ENCODE results near the gene SLC30A2.
A peak's percentile ranks its signal among the peaks of the same experiment; 100 is the strongest.

SLC30A2 gene

DNA sequence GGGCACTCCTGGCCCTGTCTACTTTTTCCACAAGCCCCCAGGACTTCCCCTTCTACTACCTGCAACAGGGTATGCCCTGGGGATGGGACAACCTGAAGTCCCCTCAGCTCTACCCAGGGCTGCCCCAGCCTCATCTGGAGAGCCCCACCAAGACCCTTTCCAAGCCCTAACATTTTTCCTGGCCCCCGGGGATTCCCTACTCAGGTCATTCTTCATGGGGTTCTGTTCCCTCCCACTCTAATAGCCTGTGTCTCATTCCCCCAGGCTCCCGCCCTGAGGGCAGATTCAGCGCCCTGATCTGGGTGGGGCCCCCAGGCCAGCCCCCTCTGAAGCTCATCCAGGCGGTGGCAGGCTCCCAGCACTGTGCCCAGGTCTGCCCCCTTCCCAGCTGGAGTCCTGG lies 14.7 kb downstream of the SLC30A2 start:
- Histone ChIP-seq H3K27me3 (replicated peaks) (no peaks in the 10 kb centered on the region), H3K27ac (no peak overlapping the region)

DNA sequence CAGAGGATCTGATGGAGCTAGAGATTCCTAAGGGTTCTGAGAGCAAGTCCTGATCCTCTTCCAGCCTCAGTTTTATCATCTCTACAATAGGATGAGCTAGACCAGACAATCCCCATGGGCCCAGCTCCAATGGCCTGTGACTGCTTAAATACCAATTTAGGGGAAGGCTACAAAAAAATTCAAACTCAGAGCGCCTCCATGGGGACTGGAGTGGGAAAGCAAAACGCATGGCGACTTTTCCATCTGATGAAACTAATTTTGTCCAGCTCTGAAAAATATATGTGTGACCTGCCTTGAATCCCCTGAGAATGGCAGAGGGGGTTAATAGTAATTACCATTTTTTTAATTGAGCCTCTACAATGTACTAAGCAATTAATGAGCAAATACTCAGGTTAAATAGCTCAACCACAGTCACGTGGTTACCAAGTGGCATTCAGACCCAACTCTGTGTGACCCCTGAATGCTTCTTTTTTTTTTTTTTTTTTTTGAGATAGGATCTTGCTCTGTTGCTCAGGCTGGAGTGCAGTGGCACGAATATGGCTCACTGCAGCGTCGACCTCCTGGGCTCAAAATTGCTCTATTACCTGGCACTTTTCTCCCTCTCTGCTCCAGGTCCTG lies 15.9 kb downstream of the SLC30A2 start:
- no peaks in the 10 kb centered on the region for H3K27me3 ChIP-seq (replicated peaks)
- in situ Hi-C loops (cut with HindIII; ENCODE audit: low pct_ligation_motif_present, low sequenced_read_pairs): no loop called here
- no peak overlapping the region for H3K27ac ChIP-seq
- peak; percentile 35 for TF ChIP-seq CTCF (IDR thresholded peaks at IDR 0.05; ENCODE audit: low read depth, low read length, missing control alignments)
- H3K36me3 ChIP-seq (replicated peaks): no peaks in the 10 kb centered on the region
- DNase-seq: no peak
- H3K4me3 ChIP-seq (ENCODE audit: low read depth, low read length): no peak overlapping the region

More for the DNA sequence above, 14.7 kb downstream of the SLC30A2 start:
- no peak for TF ChIP-seq CTCF (IDR thresholded peaks at IDR 0.05; ENCODE audit: low read depth, low read length, missing control alignments)
- Histone ChIP-seq H3K4me3 (ENCODE audit: low read depth, low read length) (no peak overlapping the region), H3K36me3 (replicated peaks) (no peaks in the 10 kb centered on the region)
- no peak for DNase-seq
- in situ Hi-C loops (cut with HindIII; ENCODE audit: low pct_ligation_motif_present, low sequenced_read_pairs): no loop called here

GRCh38 chr1:26029054-26029863 lies 16.7 kb downstream of the SLC30A2 start:
- Histone ChIP-seq H3K27ac (no peak overlapping the region), H3K27me3 (replicated peaks) (no peaks in the 10 kb centered on the region), H3K36me3 (replicated peaks) (no peaks in the 10 kb centered on the region), H3K4me3 (ENCODE audit: low read depth, low read length) (no peak overlapping the region)
- DNase-seq: no peak
- in situ Hi-C loops (cut with HindIII; ENCODE audit: low pct_ligation_motif_present, low sequenced_read_pairs): no loop called here
- no peak for TF ChIP-seq CTCF (IDR thresholded peaks at IDR 0.05; ENCODE audit: low read depth, low read length, missing control alignments)

DNA sequence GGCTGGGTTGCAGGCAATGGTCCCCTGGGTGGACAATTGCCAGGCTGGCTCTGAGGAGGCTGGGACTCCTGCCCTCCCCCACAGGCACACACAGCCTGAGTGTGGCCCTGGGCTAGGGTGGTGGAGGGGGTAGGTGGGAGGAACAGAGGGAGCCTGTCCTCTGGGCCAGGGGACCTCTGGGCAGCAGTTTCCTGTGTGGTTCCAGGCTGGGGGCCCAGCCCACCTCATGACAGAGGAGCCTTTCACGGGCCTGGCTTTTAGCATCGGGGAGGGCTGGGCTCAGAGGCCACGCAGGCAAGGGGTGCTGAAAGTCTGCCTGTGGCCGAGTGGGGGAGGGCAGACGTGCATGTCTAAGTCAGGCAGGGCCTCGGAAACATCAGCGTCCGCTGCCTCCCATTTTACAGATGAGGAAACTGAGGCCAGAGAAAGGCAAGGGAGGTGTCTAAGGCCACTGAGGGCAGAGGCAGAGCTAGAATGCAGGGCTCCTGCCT lies 17.4 kb downstream of the SLC30A2 start:
- Histone ChIP-seq H3K4me3 (ENCODE audit: low read depth, low read length) (no peak overlapping the region), H3K27me3 (replicated peaks) (no peaks in the 10 kb centered on the region), H3K27ac (no peak overlapping the region), H3K36me3 (replicated peaks) (no peaks in the 10 kb centered on the region)
- DNase-seq: no peak
- TF ChIP-seq CTCF (IDR thresholded peaks at IDR 0.05; ENCODE audit: low read depth, low read length, missing control alignments): no peak
- in situ Hi-C loops (cut with HindIII; ENCODE audit: low pct_ligation_motif_present, low sequenced_read_pairs): no loop called here

DNA sequence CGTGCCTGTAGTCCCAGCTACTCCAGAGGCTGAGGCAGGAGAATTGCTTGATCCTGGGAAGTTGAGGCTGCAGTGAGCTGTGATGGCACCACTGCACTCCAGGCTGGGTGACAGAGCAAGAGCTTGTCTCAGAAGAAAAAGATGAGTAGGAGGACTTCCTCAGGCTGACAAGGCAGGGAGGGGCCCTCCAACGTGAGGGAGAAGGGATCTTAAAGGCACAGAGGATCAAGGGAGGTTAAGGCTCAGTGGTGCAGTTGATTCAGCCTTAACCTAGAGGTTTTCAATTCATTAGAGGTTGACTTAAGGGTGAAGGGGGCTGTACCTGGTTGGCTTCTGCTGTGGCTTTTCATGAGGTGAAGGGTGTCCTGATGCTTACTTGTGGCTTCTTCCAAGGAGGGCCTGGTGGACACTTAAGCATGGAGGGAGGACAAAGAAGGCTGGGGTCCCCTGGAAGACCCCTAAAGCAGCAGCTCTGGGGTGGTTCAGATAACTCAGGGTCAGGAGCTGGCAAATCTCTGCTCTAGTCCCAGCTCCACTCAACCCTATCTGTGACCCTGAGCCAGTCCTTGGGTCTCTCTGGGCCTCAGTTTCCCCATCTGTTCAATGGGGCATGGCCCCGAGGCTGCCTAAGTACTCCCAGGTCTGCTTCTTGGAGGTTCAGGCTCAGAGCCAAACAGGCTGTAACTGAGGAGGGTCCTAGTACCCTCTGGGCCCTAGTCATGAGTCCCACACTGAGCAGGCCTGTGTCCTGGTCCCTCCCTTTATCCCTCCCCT lies 18.0 kb downstream of the SLC30A2 start:
- Histone ChIP-seq H3K4me3 (ENCODE audit: low read depth, low read length) (no peak overlapping the region), H3K27ac (no peak overlapping the region), H3K36me3 (replicated peaks) (no peaks in the 10 kb centered on the region), H3K27me3 (replicated peaks) (no peaks in the 10 kb centered on the region)
- in situ Hi-C loops (cut with HindIII; ENCODE audit: low pct_ligation_motif_present, low sequenced_read_pairs): no loop called here
- TF ChIP-seq CTCF (IDR thresholded peaks at IDR 0.05; ENCODE audit: low read depth, low read length, missing control alignments): no peak
- DNase-seq: no peak
